Skeletal muscle tissue (tissue), 4 donors: ENCODE results near the gene UCKL1. TPM values are rescaled to one million over a fixed set of nuclear protein-coding genes. Genes with fewer than 3 reads are reported as not detected.
"Not testable (repeated sequence)": the region's sequence is repeated elsewhere in the genome, so short reads cannot be mapped to it uniquely, and the experiment has no call there.

ENCODE experiments used
- H3K27ac ChIP-seq: one replicate; pipeline ENCODE4 v1.7.0; 2013; ENCODE audit warnings: mild to moderate bottlenecking, low read depth, low read length, inconsistent platforms
- H3K27me3 ChIP-seq, 3 donors: one replicate each; pipeline ENCODE4 v1.7.0; 2013; ENCODE audit warnings: low read length in 3 of 3; ENCODE audit not compliant: control insufficient read depth in 3 of 3, insufficient read depth in 3 of 3
- H3K36me3 ChIP-seq, 3 donors: one replicate each; pipeline ENCODE4 v1.7.0; 2013; ENCODE audit warnings: low read length in 3 of 3; ENCODE audit not compliant: control insufficient read depth in 3 of 3, insufficient read depth in 3 of 3
- H3K4me1 ChIP-seq, 3 donors: one replicate each; pipeline ENCODE4 v1.7.0; 2013; ENCODE audit warnings: low read length in 3 of 3, mild to moderate bottlenecking in 3 of 3; ENCODE audit not compliant: control insufficient read depth in 3 of 3, insufficient read depth in 3 of 3
- H3K4me3 ChIP-seq, 3 donors: one replicate each; pipeline ENCODE4 v1.7.0; 2013; ENCODE audit warnings: low read length in 3 of 3
- H3K9ac ChIP-seq, 3 donors: one replicate each; pipeline ENCODE4 v1.7.0; 2013; ENCODE audit warnings: low read length in 3 of 3, mild to moderate bottlenecking in 3 of 3, moderate library complexity in 2 of 3, low read depth in 1 of 3
- H3K9me3 ChIP-seq, 3 donors: one replicate each; pipeline ENCODE4 v1.7.0; 2013; ENCODE audit warnings: low read length in 3 of 3; ENCODE audit not compliant: control insufficient read depth in 3 of 3
- total RNA-seq: library from RNA; depleted of rRNA; stranded (reverse); fragments of >200 nt; gene quantifications from one replicate; pipeline ENCODE4 v1.2.3, GENCODE V29; 2014
- donor health status: Osteomylitis.

UCKL1 gene
- total RNA-seq, 1 donor from 2014 or later = 15.7 TPM

GRCh38 chr20:63935447-63935846 lies 20.8 kb downstream of the UCKL1 start:
- no peaks in the 10 kb centered on the region for H3K27me3 ChIP-seq
- peaks cover 0 to 4% (median 2%) of the 10 kb centered on the region in 3 donors for H3K4me1 ChIP-seq
- no peak overlapping the region for H3K27ac ChIP-seq
- H3K9me3 ChIP-seq = no peaks in the 10 kb centered on the region
- H3K4me3 ChIP-seq = no peak overlapping the region
- H3K36me3 ChIP-seq = peaks cover 37 to 55% (median 47%) of the 10 kb centered on the region in 3 donors
- no peak overlapping the region for H3K9ac ChIP-seq

- no peak overlapping the region for H3K9ac ChIP-seq
- H3K4me3 ChIP-seq = no peak overlapping the region
- no peaks in the 10 kb centered on the region for H3K9me3 ChIP-seq
- peaks cover 0 to 4% (median 2%) of the 10 kb centered on the region in 3 donors for H3K4me1 ChIP-seq
- H3K36me3 ChIP-seq = peaks cover 37 to 56% (median 46%) of the 10 kb centered on the region in 3 donors
- no peaks in the 10 kb centered on the region for H3K27me3 ChIP-seq
- no peak overlapping the region for H3K27ac ChIP-seq
Observed at GRCh38 chr20:63934271-63935068, 21.7 kb downstream of the UCKL1 start.

- H3K36me3 ChIP-seq = peaks cover 44 to 54% (median 49%) of the 10 kb centered on the region in 3 donors
- H3K9ac ChIP-seq = no peak overlapping the region
- no peak overlapping the region for H3K4me3 ChIP-seq
- H3K9me3 ChIP-seq = no peaks in the 10 kb centered on the region
- peaks cover 0 to 4% (median 2%) of the 10 kb centered on the region in 3 donors for H3K4me1 ChIP-seq
- H3K27me3 ChIP-seq = no peaks in the 10 kb centered on the region
- H3K27ac ChIP-seq = no peak overlapping the region
Observed at GRCh38 chr20:63933646-63934045, 22.6 kb downstream of the UCKL1 start.

GRCh38 chr20:63932606-63933160 lies 23.5 kb downstream of the UCKL1 start:
- H3K9ac ChIP-seq = no peak overlapping the region
- H3K36me3 ChIP-seq = peaks cover 50 to 61% (median 54%) of the 10 kb centered on the region in 3 donors
- no peaks in the 10 kb centered on the region for H3K27me3 ChIP-seq
- H3K4me3 ChIP-seq = no peak overlapping the region
- H3K9me3 ChIP-seq = no peaks in the 10 kb centered on the region
- peaks cover 0 to 3% (median 2%) of the 10 kb centered on the region in 3 donors for H3K4me1 ChIP-seq
- no peak overlapping the region for H3K27ac ChIP-seq

- Histone ChIP-seq H3K36me3 (peaks cover 51 to 63% (median 54%) of the 10 kb centered on the region in 3 donors), H3K9ac (no peak overlapping the region), H3K9me3 (no peaks in the 10 kb centered on the region), H3K4me3 (no peak overlapping the region), H3K27ac (no peak overlapping the region), H3K27me3 (no peaks in the 10 kb centered on the region), H3K4me1 (peaks cover 3 to 7% (median 4%) of the 10 kb centered on the region in 3 donors)
Observed at GRCh38 chr20:63931735-63932134, 24.5 kb downstream of the UCKL1 start.

GRCh38 chr20:63930971-63931553 lies 25.2 kb downstream of the UCKL1 start:
- no peak overlapping the region for H3K9ac ChIP-seq
- peaks cover 54 to 63% (median 55%) of the 10 kb centered on the region in 3 donors for H3K36me3 ChIP-seq
- no peak overlapping the region for H3K4me3 ChIP-seq
- H3K9me3 ChIP-seq = no peaks in the 10 kb centered on the region
- no peaks in the 10 kb centered on the region for H3K27me3 ChIP-seq
- H3K4me1 ChIP-seq = peaks cover 3 to 7% (median 4%) of the 10 kb centered on the region in 3 donors
- no peak overlapping the region for H3K27ac ChIP-seq

GRCh38 chr20:63929473-63929883 lies 26.7 kb downstream of the UCKL1 start:
- not testable (repeated sequence) for H3K9me3 ChIP-seq, H3K27ac ChIP-seq, H3K27me3 ChIP-seq, H3K4me1 ChIP-seq, H3K4me3 ChIP-seq, H3K9ac ChIP-seq
- H3K36me3 ChIP-seq = peaks cover 43 to 52% (median 46%) of the 10 kb centered on the region in 3 donors

GRCh38 chr20:63929071-63929470 lies 27.1 kb downstream of the UCKL1 start:
- Histone ChIP-seq H3K27me3 (no peaks in the 10 kb centered on the region), H3K4me3 (no peak overlapping the region), H3K9me3 (no peaks in the 10 kb centered on the region), H3K36me3 (peaks cover 43 to 50% (median 45%) of the 10 kb centered on the region in 3 donors), H3K4me1 (peaks cover 3 to 7% (median 4%) of the 10 kb centered on the region in 3 donors), H3K9ac (no peak overlapping the region), H3K27ac (no peak overlapping the region)

- peaks cover 2 to 7% (median 4%) of the 10 kb centered on the region in 3 donors for H3K4me1 ChIP-seq
- H3K27me3 ChIP-seq = no peaks in the 10 kb centered on the region
- no peak overlapping the region for H3K27ac ChIP-seq
- H3K9me3 ChIP-seq = no peaks in the 10 kb centered on the region
- H3K9ac ChIP-seq = no peak overlapping the region
- no peak overlapping the region for H3K4me3 ChIP-seq
- H3K36me3 ChIP-seq = peaks cover 28 to 34% (median 32%) of the 10 kb centered on the region in 3 donors
Observed at GRCh38 chr20:63926298-63926697, 29.9 kb downstream of the UCKL1 start.

GRCh38 chr20:63924241-63924640 lies 32.0 kb downstream of the UCKL1 start:
- Histone ChIP-seq H3K36me3 (peaks cover 12 to 19% (median 17%) of the 10 kb centered on the region in 3 donors), H3K4me1 (peaks cover 2 to 7% (median 4%) of the 10 kb centered on the region in 3 donors), H3K4me3 (no peak overlapping the region), H3K27me3 (no peaks in the 10 kb centered on the region), H3K9me3 (no peaks in the 10 kb centered on the region), H3K27ac (no peak overlapping the region), H3K9ac (no peak overlapping the region)
